SU-DHL-6 (cell line): Measurements from ENCODE around the gene DSCAML1.

Experiments
- H2AFZ ChIP-seq: fragments of 200-600 bp; sonication (generic); 2 replicates; pipeline ENCODE4 v1.6.1; 2014; ENCODE audit warnings: low read depth, mild to moderate bottlenecking, moderate library complexity, mixed read lengths, antibody characterized with exemption, low read length; ENCODE audit not compliant: severe bottlenecking
- H3F3A ChIP-seq: fragments of 200-600 bp; shearing (Covaris generic); 2 replicates; pipeline ENCODE4 v1.6.0; 2016; ENCODE audit warnings: antibody characterized with exemption, mild to moderate bottlenecking; ENCODE audit not compliant: insufficient read depth
- H3K27ac ChIP-seq: fragments of 200-600 bp; sonication (generic); 2 replicates; pipeline ENCODE4 v1.5.1; 2016; ENCODE audit warnings: low read depth, mild to moderate bottlenecking, low read length, moderate library complexity, mixed read lengths
- H3K27me3 ChIP-seq: fragments of 200-600 bp; sonication (generic), shearing (Covaris generic); 2 replicates; pipeline ENCODE4 v1.6.0; 2014; ENCODE audit warnings: mild to moderate bottlenecking, low read length
- H3K36me3 ChIP-seq: fragments of 200-600 bp; sonication (generic); 2 replicates; pipeline ENCODE4 v1.6.1; 2014; ENCODE audit warnings: mild to moderate bottlenecking, low read length, mixed read lengths
- H3K4me2 ChIP-seq: fragments of 300-600, 200-600 bp; shearing (Covaris generic), sonication (generic); 2 replicates; pipeline ENCODE4 v1.6.0; 2014; ENCODE audit warnings: low read length, low read depth, mild to moderate bottlenecking; ENCODE audit not compliant: poor library complexity, severe bottlenecking
- H3K4me3 ChIP-seq: fragments of 200-600 bp; sonication (generic); 2 replicates; pipeline ENCODE4 v1.5.1; 2014; ENCODE audit warnings: antibody characterized with exemption, low read length, mild to moderate bottlenecking, mixed read lengths; ENCODE audit not compliant: insufficient read depth, poor library complexity, severe bottlenecking
- H3K79me2 ChIP-seq: fragments of 200-600 bp; sonication (generic); 2 replicates; pipeline ENCODE4 v1.6.1; 2014; ENCODE audit warnings: mild to moderate bottlenecking, low read length, moderate library complexity; ENCODE audit not compliant: insufficient read depth
- H3K9ac ChIP-seq: fragments of 200-600 bp; sonication (generic); 2 replicates; pipeline ENCODE4 v1.7.0; 2014; ENCODE audit warnings: mild to moderate bottlenecking, low read length
- H3K9me2 ChIP-seq: fragments of 200-600 bp; sonication (generic); replicated peaks from 2 replicates; pipeline ENCODE4 v1.6.1; 2014; ENCODE audit warnings: low read length; ENCODE audit not compliant: insufficient read depth
- H3K9me3 ChIP-seq: fragments of 200-600 bp; sonication (generic); 2 replicates; pipeline ENCODE4 v1.6.1; 2014; ENCODE audit warnings: low read length, mixed read lengths; ENCODE audit not compliant: insufficient read depth
- H4K20me1 ChIP-seq: fragments of 200-600 bp; sonication (generic); 2 replicates; pipeline ENCODE4 v1.6.1; 2014; ENCODE audit warnings: low read depth, mild to moderate bottlenecking, antibody characterized with exemption, low read length, moderate library complexity, mixed read lengths
- CTCF ChIP-seq: fragments of 200-600 bp; sonication (generic); IDR thresholded peaks from one replicate; pipeline ENCODE4 v1.5.1; 2017; ENCODE audit warnings: antibody characterized with exemption, mild to moderate bottlenecking, low read length, moderate library complexity; ENCODE audit not compliant: insufficient read depth, poor library complexity, severe bottlenecking
- EZH2phosphoT487 ChIP-seq: fragments of 200-600 bp; sonication (generic), shearing (Covaris generic); conservative IDR thresholded peaks from 2 replicates; pipeline ENCODE4 v1.6.1; 2018; ENCODE audit warnings: mild to moderate bottlenecking, antibody characterized with exemption, low read length, moderate library complexity, mixed read lengths

The DSCAML1 gene

GRCh38 chr11:117433717-117434116 is 363.3 kb downstream of the DSCAML1 start:
- no peak overlapping the region for H3K4me3 ChIP-seq
- H3K9me3 ChIP-seq, result no peaks in the 10 kb centered on the region
- no peaks in the 10 kb centered on the region for H3K9me2 ChIP-seq
- H3K36me3 ChIP-seq, result no peaks in the 10 kb centered on the region
- H3K27ac ChIP-seq, result no peak overlapping the region
- no peak overlapping the region for H2AFZ ChIP-seq
- no peaks in the 10 kb centered on the region for H4K20me1 ChIP-seq
- no peaks in the 10 kb centered on the region for H3F3A ChIP-seq
- no peak overlapping the region for H3K4me2 ChIP-seq
- H3K27me3 ChIP-seq, result no peaks in the 10 kb centered on the region
- no peaks in the 10 kb centered on the region for H3K79me2 ChIP-seq
- H3K9ac ChIP-seq, result no peak overlapping the region
- TF ChIP-seq CTCF (no peak), EZH2phosphoT487 (no peak)

GRCh38 chr11:117431436-117431835 is 365.6 kb downstream of the DSCAML1 start:
- H3K79me2 ChIP-seq, result no peaks in the 10 kb centered on the region
- no peak overlapping the region for H3K4me3 ChIP-seq
- H3K36me3 ChIP-seq, result no peaks in the 10 kb centered on the region
- no peak overlapping the region for H3K9ac ChIP-seq
- no peaks in the 10 kb centered on the region for H3F3A ChIP-seq
- H3K27me3 ChIP-seq, result no peaks in the 10 kb centered on the region
- TF ChIP-seq CTCF (no peak), EZH2phosphoT487 (no peak)
- H2AFZ ChIP-seq, result no peak overlapping the region
- H3K9me3 ChIP-seq, result no peaks in the 10 kb centered on the region
- H4K20me1 ChIP-seq, result no peaks in the 10 kb centered on the region
- H3K4me2 ChIP-seq, result no peak overlapping the region
- H3K27ac ChIP-seq, result no peak overlapping the region
- no peaks in the 10 kb centered on the region for H3K9me2 ChIP-seq

- H3K27ac ChIP-seq, result no peak overlapping the region
- no peak for TF ChIP-seq EZH2phosphoT487
- H3K27me3 ChIP-seq, result no peaks in the 10 kb centered on the region
- no peaks in the 10 kb centered on the region for H3K79me2 ChIP-seq
- H4K20me1 ChIP-seq, result no peaks in the 10 kb centered on the region
- no peaks in the 10 kb centered on the region for H3F3A ChIP-seq
- no peak overlapping the region for H3K4me3 ChIP-seq
- no peaks in the 10 kb centered on the region for H3K9me2 ChIP-seq
- no peak overlapping the region for H3K9ac ChIP-seq
- H3K36me3 ChIP-seq, result no peaks in the 10 kb centered on the region
- no peak overlapping the region for H3K4me2 ChIP-seq
- H3K9me3 ChIP-seq, result no peaks in the 10 kb centered on the region
- H2AFZ ChIP-seq, result no peak overlapping the region
These were observed 366.6 kb downstream of the DSCAML1 start for GRCh38 chr11:117430293-117430955.

GRCh38 chr11:117428856-117429229 is 368.2 kb downstream of the DSCAML1 start:
- H3K4me2 ChIP-seq, result no peak overlapping the region
- H3K36me3 ChIP-seq, result no peaks in the 10 kb centered on the region
- TF ChIP-seq EZH2phosphoT487 (no peak), CTCF (no peak)
- no peak overlapping the region for H3K9ac ChIP-seq
- H3F3A ChIP-seq, result no peaks in the 10 kb centered on the region
- H3K9me2 ChIP-seq, result no peaks in the 10 kb centered on the region
- no peak overlapping the region for H2AFZ ChIP-seq
- H4K20me1 ChIP-seq, result no peaks in the 10 kb centered on the region
- no peaks in the 10 kb centered on the region for H3K79me2 ChIP-seq
- no peaks in the 10 kb centered on the region for H3K27me3 ChIP-seq
- no peak overlapping the region for H3K27ac ChIP-seq
- H3K4me3 ChIP-seq, result no peak overlapping the region
- H3K9me3 ChIP-seq, result no peaks in the 10 kb centered on the region
